Measurements from ENCODE around the gene SNAI3. TPM values are rescaled to one million over a fixed set of nuclear protein-coding genes. Genes with fewer than 3 reads are reported as not detected.

Gene SNAI3
- total RNA-seq, 1 donor from 2014 or later, result 3.1 TPM

DNA sequence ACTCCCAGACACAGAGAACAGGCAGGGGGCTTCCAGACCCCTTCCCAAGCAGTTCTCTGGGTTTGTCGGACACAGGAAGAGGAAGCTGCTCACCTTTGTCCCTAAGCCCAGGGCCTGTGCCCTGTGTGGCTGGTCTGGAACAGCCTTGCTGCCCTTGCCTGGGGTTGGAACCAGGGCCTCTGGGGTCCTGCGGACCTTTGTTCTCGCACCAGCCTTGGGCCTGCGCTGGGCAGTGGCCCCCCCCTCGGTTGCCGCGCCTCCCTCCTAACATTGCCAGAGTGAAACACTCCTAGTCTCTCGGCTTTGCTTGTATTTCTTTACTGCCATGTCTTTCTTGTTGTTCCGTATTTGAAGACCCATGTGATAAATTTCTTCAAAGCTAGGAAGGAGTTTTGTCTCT is 56.5 kb downstream of the SNAI3 start:
- H3K9me3 ChIP-seq (replicated peaks), result no peaks in the 10 kb centered on the region
- peak overlapping the region; percentile 71 for H3K27ac ChIP-seq (replicated peaks)
- TF ChIP-seq, protein P1, sequence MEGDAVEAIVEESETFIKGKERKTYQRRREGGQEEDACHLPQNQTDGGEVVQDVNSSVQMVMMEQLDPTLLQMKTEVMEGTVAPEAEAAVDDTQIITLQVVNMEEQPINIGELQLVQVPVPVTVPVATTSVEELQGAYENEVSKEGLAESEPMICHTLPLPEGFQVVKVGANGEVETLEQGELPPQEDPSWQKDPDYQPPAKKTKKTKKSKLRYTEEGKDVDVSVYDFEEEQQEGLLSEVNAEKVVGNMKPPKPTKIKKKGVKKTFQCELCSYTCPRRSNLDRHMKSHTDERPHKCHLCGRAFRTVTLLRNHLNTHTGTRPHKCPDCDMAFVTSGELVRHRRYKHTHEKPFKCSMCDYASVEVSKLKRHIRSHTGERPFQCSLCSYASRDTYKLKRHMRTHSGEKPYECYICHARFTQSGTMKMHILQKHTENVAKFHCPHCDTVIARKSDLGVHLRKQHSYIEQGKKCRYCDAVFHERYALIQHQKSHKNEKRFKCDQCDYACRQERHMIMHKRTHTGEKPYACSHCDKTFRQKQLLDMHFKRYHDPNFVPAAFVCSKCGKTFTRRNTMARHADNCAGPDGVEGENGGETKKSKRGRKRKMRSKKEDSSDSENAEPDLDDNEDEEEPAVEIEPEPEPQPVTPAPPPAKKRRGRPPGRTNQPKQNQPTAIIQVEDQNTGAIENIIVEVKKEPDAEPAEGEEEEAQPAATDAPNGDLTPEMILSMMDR (IDR thresholded peaks at IDR 0.05; ENCODE audit: borderline replicate concordance), result no peak
- H3K4me3 ChIP-seq, result no peak overlapping the region
- peaks cover 42% of the 10 kb centered on the region for H3K4me1 ChIP-seq
- intact Hi-C loops (cut with micrococcal nuclease), result no loop called here
- H3K36me3 ChIP-seq, result peaks cover 67% of the 10 kb centered on the region
- peaks cover 2% of the 10 kb centered on the region for H3K27me3 ChIP-seq (ENCODE audit: low read depth)
- DNase-seq, result no peak

- H3K4me1 ChIP-seq, result peaks cover 30% of the 10 kb centered on the region
- peak; percentile 71 for DNase-seq
- TF ChIP-seq, protein P1 (IDR thresholded peaks at IDR 0.05; ENCODE audit: borderline replicate concordance), result peak; percentile 74
- no peak overlapping the region for H3K4me3 ChIP-seq
- H3K36me3 ChIP-seq, result peaks cover 79% of the 10 kb centered on the region
- H3K9me3 ChIP-seq (replicated peaks), result no peaks in the 10 kb centered on the region
- H3K27ac ChIP-seq (replicated peaks), result peak overlapping the region; percentile 86
- intact Hi-C loops (cut with micrococcal nuclease), result no loop called here
- no peaks in the 10 kb centered on the region for H3K27me3 ChIP-seq (ENCODE audit: low read depth)
Measured at GRCh38 chr16:88628512-88628974, 57.8 kb downstream of the SNAI3 start.

Small RNA genes within 50 kb of the gene (microRNA-seq; reads per million reads assigned to microRNA genes)
- gene MIR4722, result not detected

Other genes with a start within 250 kb of the SNAI3 start
- gene ZFPM1, start 233.2 kb downstream of the SNAI3 start, total RNA-seq, result 5.7 TPM
- gene ZC3H18, start 116.1 kb downstream of the SNAI3 start, total RNA-seq, result 21.3 TPM
- gene IL17C, start 47.9 kb downstream of the SNAI3 start, total RNA-seq, result not detected
- gene CYBA, start 35.5 kb downstream of the SNAI3 start, total RNA-seq, result 42.6 TPM
- 25.3 TPM for gene MVD, start 23.4 kb downstream of the SNAI3 start, total RNA-seq
- gene RNF166, start 19.9 kb upstream of the SNAI3 start, total RNA-seq, result 14.2 TPM
- gene CTU2, start 20.0 kb upstream of the SNAI3 start, total RNA-seq, result 13.1 TPM
- 17.1 TPM for gene PIEZO1, start 98.7 kb upstream of the SNAI3 start, total RNA-seq
- gene CDT1, start 117.3 kb upstream of the SNAI3 start, total RNA-seq, result 0.63 TPM
- gene APRT, start 125.4 kb upstream of the SNAI3 start, total RNA-seq, result 39.2 TPM
- 15.5 TPM for gene GALNS, start 170.4 kb upstream of the SNAI3 start, total RNA-seq
- gene TRAPPC2L, start 170.6 kb upstream of the SNAI3 start, total RNA-seq, result 52.7 TPM
- gene PABPN1L, start 180.2 kb upstream of the SNAI3 start, total RNA-seq, result not detected

Data from left ventricle myocardium inferior (tissue), 1 donor.